HL-60 (cell line): ENCODE measurements around the gene NPVF.

Experiments
- DNase-seq, 2 experiments: peaks; one replicate each; pipeline ENCODE4 v3.0.0-alpha.2; 2010 to 2020; ENCODE audit warnings: low read depth in 1 of 2, low spot score in 1 of 2
- H3K27ac ChIP-seq: fragments of 250-450 bp; sonication (Bioruptor Pico); replicated peaks from 2 replicates; pipeline ENCODE4 v1.5.1; 2020; ENCODE audit warnings: mild to moderate bottlenecking, moderate library complexity
- H3K27me3 ChIP-seq: fragments of 250-450 bp; sonication (Bioruptor Pico); 2 replicates; pipeline ENCODE4 v1.5.1; 2021; ENCODE audit warnings: mild to moderate bottlenecking, moderate library complexity; ENCODE audit not compliant: insufficient read depth, poor library complexity, severe bottlenecking
- H3K4me3 ChIP-seq: replicated peaks from 2 replicates; pipeline ENCODE4 v1.5.1; 2011; ENCODE audit warnings: mild to moderate bottlenecking, control low read depth, low read length; ENCODE audit not compliant: insufficient read depth
- CTCF ChIP-seq: IDR thresholded peaks from one replicate; pipeline ENCODE4 v1.5.1; 2011; ENCODE audit warnings: low read length, control low read depth, inconsistent platforms; ENCODE audit not compliant: insufficient read depth
- GABPA ChIP-seq: IDR thresholded peaks from 2 replicates; pipeline ENCODE4 v1.6.1; 2012; ENCODE audit warnings: low read depth
- POLR2AphosphoS5 ChIP-seq: IDR thresholded peaks from 2 replicates; pipeline ENCODE4 v1.6.1; 2012; ENCODE audit warnings: low read depth
- REST ChIP-seq: IDR thresholded peaks from 2 replicates; pipeline ENCODE4 v1.6.1; 2012; ENCODE audit warnings: low read depth; ENCODE audit not compliant: insufficient replicate concordance
- SPI1 ChIP-seq: IDR thresholded peaks from 2 replicates; pipeline ENCODE4 v1.6.1; 2012; ENCODE audit warnings: low read depth, mild to moderate bottlenecking, borderline replicate concordance

The NPVF gene

DNA sequence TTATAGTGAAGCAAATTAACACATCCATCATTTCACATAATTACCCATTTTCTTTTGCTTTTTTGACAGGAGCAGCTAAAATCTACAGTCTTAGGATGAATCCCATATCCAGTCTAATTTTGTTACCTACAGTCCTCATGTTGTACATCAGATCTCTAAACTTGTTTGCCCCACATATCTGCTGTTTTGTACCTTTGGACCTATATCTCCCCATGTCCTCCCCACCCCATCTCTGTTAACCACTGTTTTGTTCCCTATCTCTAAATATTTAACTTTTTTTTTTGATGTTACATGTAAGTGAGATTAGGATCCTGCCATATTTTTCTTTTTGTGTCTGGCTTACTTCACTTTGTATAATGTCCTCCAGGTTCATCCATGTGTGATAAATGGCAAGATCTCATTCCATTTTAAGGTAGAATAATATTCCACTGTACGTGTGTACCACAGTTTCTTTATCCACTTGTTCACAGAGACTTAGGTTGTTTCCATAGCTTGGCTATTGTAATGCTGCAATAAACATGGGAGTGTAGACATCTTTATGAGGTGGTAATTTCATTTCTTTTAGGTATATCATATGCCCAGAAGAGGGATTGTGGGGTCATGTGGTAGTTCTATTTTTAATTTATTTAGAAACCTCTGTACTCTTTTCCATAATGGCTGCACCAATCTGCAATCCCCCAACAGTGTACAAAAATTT is 19.6 kb downstream of the NPVF start:
- TF ChIP-seq REST (no peak), CTCF (no peak), POLR2AphosphoS5 (no peak), SPI1 (no peak), GABPA (no peak)
- no peak for DNase-seq
- H3K4me3 ChIP-seq = no peak overlapping the region
- peaks cover 2% of the 10 kb centered on the region for H3K27me3 ChIP-seq
- H3K27ac ChIP-seq = no peak overlapping the region

DNA sequence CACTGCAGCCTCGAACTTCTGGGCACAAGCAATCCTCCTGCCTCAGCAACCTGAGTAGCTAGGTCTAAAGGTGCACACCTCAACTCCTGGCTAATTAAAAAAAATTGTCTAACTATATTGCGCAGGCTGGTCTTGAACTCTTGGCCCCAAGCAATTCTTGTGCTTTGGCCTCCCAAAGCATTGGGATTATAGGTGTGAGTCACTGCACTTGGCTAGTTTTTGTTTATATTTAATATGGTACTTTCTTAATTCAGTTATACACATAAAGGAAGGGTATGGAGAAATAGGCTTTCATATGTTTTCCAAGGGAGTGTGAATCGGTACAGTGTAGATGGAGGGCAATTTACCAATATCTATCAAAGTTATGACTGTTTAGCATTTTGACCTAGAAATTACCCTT is 20.4 kb downstream of the NPVF start:
- H3K27me3 ChIP-seq = peaks cover 2% of the 10 kb centered on the region
- no peak for TF ChIP-seq SPI1
- no peak for TF ChIP-seq CTCF
- no peak overlapping the region for H3K4me3 ChIP-seq
- H3K27ac ChIP-seq = no peak overlapping the region
- DNase-seq = no peak

DNA sequence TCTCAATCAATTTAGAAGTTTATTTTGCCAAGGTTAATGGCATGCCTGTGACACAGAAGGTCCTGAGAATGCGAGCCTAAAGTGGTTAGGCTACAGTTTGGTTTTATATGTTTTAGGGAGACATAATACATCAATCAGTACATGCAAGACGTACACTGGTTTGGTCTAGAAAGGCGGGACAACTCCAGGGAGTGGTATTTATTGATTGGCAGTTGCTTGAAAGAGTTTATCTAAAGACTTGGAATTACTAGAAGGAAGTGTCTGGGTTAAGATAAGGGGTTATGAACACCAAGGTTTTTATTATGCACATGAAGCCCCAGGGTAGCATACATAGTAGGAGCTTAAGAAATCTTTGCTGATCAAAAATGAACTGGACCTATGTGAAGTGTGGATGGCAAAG is 21.5 kb downstream of the NPVF start:
- H3K4me3 ChIP-seq = no peak overlapping the region
- H3K27ac ChIP-seq = no peak overlapping the region
- peaks cover 2% of the 10 kb centered on the region for H3K27me3 ChIP-seq
- TF ChIP-seq CTCF = no peak
- no peak for TF ChIP-seq REST
- no peak for TF ChIP-seq POLR2AphosphoS5
- TF ChIP-seq GABPA = no peak
- no peak for TF ChIP-seq SPI1
- DNase-seq = no peak
